GM18505 (cell line): Measurements from ENCODE around the gene HAUS8.
"Not testable (repeated sequence)": the region's sequence is repeated elsewhere in the genome, so short reads cannot be mapped to it uniquely, and the experiment has no call there.

Experiments used
- ATAC-seq: cut with Tn5 transposase; IDR thresholded peaks from one replicate; pipeline ENCODE4 v1.9.1; 2021; ENCODE audit not compliant: unreplicated experiment
- POLR2A ChIP-seq: IDR thresholded peaks from 4 replicates; pipeline ENCODE4 v1.6.1; 2011; ENCODE audit warnings: borderline replicate concordance; ENCODE audit not compliant: insufficient read depth, insufficient read length; ENCODE audit errors: extremely low read depth

HAUS8 gene

DNA sequence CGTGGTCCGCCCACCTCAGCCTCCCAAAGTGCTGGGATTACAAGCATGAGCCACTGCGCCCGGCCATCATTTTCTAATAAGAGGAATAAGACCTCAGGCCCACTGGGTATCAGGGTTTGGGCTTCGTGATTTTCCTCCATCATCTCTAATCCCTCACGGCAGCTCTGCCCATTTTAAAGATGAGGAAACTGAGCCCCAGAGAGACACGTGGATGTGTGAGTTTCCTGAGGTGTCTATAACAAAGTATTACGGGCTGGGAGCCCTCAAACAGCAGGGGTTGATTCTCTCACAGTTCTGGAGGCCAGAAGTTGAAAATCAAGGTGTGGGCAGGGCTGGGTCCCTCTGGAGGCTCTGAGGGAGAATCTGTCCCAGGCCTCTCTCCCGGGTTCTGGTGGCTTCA, 34.0 kb upstream of the HAUS8 start:
- no peak for TF ChIP-seq POLR2A
- ATAC-seq: no peak

DNA sequence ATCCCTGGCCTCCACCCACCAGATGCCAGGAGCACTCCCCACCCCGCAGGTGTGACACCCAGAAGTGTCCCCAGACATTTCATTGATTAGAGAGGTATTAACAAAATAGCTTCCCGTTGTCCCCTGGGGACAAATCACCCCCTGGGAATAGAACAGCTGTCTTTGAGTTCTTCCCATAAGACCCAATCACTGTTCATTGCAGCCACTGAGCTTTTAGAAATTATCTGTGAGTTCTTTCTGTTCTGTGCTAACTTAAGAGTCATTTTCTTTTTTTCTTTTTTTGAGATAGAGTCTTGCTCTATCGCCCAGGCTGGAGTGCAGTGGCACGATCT, 33.2 kb upstream of the HAUS8 start:
- TF ChIP-seq POLR2A: no peak
- no peak for ATAC-seq

DNA sequence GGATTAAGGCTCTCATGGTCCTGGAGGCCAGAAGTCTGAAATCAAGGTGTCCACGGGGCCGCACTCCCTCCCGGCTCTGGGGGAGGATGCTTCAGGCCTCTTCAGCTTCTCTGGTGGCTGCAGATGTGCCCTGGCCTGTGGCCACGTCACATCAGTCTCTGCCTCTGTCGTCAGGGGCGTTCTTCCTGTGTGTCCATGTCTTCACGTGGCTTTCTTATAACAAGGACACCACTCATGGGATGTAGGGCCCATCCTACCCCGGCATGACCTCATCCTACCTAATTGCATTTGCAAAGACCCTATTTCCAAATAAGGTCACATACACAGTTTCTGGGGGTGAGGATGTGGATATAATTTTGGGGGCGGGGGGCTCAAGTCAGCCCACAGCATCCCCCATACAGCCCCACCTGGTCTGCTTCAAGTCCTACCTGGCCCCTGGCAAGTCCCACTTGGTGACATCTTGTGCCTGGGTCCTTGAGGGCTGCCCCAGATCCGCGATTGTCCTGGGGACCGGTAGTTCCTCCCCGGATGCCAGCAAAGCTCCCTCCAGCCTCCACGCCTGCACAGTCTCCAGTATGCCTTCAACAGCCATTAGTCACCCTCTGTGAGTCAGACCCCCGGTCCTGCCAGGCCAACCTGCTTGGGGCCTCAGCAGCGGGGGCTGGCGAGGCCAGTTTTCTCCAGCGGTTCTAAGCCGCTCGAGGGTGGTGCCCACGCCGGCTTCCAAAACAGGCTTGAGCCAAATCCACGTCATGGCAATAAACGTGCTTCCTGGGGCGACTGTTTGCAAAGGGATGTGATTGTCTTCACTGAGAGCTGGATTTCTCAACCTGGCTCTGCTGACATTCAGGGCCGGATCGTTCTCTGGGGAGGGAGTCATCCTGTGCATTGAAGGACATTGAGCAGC, 32.5 kb upstream of the HAUS8 start:
- no peak for ATAC-seq
- no peak for TF ChIP-seq POLR2A

DNA sequence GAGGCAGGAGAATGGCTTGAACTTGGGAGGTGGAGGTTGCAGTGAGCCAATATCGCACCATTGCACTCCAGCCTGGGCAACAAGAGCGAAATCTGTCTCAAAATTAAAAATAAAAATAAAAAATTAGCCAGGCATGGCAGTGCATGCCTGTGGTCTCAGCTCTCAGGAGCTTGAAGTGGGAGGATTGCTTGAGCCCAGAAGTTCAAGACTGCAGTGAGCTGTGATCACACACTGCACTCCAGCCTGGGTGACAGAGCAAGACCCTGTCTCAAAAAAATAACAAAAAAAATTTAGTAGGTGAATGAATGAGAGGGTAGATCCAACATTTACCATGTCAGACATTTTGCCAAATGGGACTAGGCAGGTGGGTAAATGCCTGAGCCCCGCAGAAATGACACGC, 31.7 kb upstream of the HAUS8 start:
- ATAC-seq: not testable (repeated sequence)

DNA sequence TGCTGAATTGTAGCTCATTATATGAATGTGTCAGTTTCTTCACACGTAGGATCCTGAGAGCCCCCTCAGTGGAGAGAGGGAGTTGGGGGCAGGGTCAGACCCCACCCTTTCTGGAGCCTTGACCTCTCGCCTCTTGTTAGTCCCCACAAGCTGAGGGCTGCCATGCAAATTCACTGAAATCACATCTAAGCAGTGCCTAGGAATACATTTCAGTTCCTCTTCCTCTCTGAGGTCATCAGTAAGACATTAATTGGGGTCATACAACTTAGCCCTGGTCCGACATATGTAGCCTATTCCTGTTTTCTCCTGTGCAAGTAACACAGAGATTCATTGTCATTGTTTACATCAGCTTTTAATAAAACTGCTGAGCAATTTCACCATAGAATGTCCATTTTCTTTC, 30.3 kb upstream of the HAUS8 start:
- no peak for ATAC-seq
- no peak for TF ChIP-seq POLR2A

DNA sequence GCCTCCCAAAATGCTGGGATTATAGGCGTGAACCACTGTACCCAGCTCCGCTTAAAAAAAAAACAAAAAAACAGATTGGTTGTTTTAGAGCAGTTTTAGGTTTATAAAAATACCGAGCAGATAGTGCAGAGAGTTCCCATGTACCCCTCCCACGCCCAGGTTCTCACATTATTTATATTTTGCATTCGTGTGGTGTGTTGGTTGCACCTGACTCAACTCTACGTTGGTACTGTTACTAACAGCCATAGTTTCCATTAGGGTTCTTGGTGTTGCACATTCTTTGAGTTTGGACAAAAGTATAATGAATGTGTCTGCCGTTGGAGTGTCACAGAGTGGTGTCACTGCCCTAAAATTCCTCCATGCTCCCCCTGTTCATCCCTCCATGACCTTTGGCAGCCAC, 29.4 kb upstream of the HAUS8 start:
- TF ChIP-seq POLR2A: no peak
- no peak for ATAC-seq

DNA sequence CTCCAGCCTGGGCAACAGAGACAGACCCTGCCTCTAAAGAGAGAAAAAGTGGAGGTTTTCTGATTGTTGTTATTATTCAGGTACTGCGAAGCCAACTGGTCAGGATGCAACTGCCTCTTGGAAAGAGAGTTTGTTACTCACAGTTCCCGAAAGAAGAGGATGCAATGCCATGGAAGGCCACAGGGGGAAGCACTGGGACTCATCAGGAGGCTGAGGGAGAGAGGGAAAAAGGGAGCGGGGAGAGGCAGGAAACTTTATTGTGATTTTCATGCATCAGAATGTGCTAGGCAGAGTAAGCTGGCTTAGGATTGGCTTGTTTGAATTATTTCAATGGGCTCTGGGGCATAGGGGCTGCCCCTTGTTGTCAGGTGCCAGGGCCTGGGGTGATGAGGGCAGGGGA, 27.9 kb upstream of the HAUS8 start:
- no peak for TF ChIP-seq POLR2A
- no peak for ATAC-seq

DNA sequence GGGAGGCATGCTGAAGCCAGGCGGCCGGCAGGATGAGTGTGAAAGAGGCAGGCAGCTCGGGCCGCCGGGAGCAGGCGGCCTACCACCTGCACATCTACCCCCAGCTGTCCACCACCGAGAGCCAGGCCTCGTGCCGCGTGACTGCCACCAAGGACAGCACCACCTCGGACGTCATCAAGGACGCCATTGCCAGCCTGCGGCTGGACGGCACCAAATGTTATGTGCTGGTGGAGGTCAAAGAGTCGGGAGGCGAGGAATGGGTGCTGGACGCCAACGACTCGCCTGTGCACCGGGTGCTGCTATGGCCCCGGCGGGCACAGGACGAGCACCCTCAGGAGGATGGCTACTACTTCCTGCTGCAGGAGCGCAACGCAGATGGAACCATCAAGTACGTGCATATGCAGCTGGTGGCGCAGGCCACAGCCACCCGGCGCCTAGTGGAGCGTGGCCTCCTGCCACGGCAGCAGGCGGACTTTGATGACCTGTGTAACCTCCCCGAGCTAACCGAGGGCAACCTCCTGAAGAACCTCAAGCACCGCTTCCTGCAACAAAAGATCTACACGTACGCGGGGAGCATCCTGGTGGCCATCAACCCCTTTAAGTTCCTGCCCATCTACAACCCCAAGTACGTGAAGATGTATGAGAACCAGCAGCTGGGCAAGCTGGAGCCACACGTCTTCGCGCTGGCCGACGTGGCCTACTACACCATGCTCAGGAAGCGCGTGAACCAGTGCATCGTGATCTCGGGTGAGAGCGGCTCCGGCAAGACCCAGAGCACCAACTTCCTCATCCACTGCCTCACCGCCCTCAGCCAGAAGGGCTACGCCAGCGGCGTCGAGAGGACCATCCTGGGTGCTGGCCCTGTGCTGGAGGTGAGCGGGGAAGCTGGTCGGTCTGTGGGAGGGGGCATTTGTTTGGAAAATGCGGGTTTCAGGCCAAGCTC, 26.7 kb upstream of the HAUS8 start:
- TF ChIP-seq POLR2A: no peak
- ATAC-seq: no peak

DNA sequence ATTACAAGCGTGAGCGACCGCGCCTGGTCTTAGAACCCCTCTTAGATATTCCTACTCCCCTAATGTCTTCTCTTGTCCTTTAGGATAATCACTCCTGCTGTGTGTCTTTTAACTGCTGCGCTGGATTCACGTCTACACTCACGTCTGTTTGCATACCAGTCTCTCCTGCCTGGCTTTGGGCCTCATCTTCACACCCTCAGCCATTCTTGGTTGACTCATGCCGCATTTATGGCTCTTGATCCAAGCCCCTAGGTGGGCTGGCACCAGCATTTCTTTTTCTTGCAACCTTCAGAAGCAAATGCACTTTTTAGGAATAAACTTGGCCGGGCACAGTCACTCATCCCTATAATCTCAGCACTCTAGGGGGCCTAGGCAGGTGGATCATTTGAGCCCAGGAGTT, 23.1 kb upstream of the HAUS8 start:
- TF ChIP-seq POLR2A: no peak
- no peak for ATAC-seq

DNA sequence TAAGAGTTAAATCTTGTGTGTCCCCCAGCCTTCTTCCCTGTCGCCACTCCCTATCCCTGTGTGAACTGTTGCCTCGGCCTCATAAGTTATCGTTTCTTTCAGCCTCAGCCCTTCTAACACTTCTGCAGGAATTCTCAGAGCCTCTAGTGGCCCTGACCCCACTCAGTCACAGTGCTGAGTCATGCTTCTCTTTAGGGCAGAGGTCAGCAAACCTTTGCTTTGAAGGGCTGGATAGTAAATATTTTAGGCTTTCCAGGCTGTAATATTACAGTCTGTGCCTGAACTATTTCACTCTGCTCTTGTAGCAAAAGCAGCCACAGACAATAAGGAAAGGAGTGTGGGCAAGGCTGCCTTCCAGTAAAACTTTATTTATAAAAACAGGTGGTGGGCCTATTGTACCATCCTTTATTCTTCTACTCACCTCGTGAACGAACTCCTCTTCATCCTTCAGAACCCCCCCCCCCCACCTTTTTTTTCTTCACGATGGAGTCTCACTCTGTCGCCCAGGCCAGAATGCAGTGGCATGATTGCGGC, 22.4 kb upstream of the HAUS8 start:
- no peak for TF ChIP-seq POLR2A
- no peak for ATAC-seq

DNA sequence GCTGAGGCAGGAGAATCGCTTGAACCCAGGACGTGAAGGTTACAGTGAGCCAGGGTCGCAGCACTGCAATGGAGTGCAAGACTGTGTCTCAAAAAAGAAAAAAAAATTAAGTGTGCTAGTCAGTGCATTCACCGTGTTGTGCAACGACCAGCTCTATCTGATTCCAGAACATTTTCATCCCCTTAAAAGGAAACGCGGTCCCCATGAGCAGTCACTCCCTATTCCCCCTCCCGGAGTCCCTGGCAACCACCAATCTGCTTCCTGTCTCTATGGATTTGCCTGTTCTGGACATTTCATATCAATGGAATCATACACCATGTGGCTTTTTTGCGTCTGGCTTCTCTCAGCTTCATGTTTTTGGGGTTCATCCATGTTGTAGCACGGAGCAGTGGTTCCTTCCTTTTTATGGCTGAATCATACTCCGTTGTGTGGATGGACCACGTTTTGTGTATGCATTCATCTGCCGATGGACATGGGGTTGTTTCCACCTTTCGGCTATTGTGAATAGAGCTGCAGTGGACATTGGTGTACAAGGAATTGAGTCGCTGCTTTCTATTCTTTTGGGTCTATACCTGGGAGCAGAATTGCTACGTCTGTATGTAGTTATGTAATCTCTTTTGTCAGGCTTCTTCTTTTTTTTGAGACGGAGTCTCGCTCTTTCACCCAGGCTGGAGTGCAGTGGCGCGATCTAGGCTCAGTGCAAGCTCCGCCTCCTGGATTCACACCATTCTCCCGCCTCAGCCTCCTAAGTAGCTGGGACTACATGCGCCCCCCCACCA, 20.1 kb upstream of the HAUS8 start:
- TF ChIP-seq POLR2A: no peak
- ATAC-seq: no peak

DNA sequence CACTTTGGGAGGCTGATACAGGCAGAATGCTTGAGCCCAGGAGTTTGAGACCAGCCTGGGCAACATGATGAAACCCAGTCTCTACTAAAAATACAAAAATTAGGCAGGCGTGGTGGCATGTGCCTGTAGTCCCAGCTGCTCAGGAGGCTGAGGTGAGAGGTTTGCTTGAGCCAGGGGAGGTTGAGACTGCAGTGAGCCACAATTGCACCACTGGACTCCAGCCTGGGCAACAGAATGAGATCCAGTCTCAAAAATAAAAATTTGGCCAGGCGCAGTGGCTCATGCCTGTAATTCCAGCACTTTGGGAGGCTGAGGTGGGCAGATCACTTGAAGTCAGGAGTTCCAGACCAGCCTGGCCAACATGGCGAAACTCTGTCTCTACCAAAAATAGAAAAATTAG, 19.4 kb upstream of the HAUS8 start:
- ATAC-seq: not testable (repeated sequence)

DNA sequence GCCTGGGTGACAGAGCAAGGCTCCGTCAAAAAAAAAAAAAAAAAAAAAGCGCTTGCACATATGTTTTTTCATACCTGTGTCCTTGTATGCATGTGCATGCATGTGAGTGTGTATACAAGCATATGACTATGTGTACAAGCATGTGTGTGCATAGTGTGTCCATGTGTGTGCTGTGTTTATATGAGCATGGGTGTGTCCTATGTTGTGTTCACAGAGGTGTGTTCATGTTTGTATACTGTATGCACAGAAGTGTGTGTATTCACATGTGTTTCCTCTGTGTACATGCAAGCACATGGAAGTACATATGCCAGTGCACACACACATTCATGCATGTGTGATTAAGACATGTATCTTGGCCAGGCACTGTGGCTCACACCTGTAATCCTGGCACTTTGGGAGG, 17.4 kb upstream of the HAUS8 start:
- ATAC-seq: no peak
- no peak for TF ChIP-seq POLR2A
